B cell (primary cell): ENCODE results near the gene MRPL47.

ENCODE experiments used
- CTCF ChIP-seq: fragments of 200-600 bp; IDR thresholded peaks from one replicate; pipeline ENCODE4 v1.8.0; 2022; ENCODE audit warnings: antibody characterized with exemption, mild to moderate bottlenecking
- EZH2 ChIP-seq: IDR thresholded peaks from 2 replicates; pipeline ENCODE4 v1.6.1; 2012; ENCODE audit warnings: borderline replicate concordance, low read depth, mild to moderate bottlenecking, moderate library complexity, low read length; ENCODE audit not compliant: insufficient read depth, poor library complexity, severe bottlenecking

- no peak for TF ChIP-seq EZH2
- TF ChIP-seq CTCF: no peak
These were observed 48.8 kb upstream of the MRPL47 start for GRCh38 chr3:179653096-179653797.
